ENCODE measurements around the gene ASTN2.

GRCh38 chr9:116958881-116959280, 456.0 kb downstream of the ASTN2 start:
- TF ChIP-seq, protein P1, sequence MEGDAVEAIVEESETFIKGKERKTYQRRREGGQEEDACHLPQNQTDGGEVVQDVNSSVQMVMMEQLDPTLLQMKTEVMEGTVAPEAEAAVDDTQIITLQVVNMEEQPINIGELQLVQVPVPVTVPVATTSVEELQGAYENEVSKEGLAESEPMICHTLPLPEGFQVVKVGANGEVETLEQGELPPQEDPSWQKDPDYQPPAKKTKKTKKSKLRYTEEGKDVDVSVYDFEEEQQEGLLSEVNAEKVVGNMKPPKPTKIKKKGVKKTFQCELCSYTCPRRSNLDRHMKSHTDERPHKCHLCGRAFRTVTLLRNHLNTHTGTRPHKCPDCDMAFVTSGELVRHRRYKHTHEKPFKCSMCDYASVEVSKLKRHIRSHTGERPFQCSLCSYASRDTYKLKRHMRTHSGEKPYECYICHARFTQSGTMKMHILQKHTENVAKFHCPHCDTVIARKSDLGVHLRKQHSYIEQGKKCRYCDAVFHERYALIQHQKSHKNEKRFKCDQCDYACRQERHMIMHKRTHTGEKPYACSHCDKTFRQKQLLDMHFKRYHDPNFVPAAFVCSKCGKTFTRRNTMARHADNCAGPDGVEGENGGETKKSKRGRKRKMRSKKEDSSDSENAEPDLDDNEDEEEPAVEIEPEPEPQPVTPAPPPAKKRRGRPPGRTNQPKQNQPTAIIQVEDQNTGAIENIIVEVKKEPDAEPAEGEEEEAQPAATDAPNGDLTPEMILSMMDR (IDR thresholded peaks at IDR 0.05; ENCODE audit: low read depth, low read length): no peak
- TF ChIP-seq POLR2A (IDR thresholded peaks at IDR 0.05; ENCODE audit: extremely low read depth, insufficient read length): no peak
